BLaER1 treated with 17β-estradiol and CSF1 and Interleukin-3, amounts not matched to agents 10 nM and 100 nM (cell line): ENCODE measurements around the gene CTIF.
A peak's percentile ranks its signal among the peaks of the same experiment; 100 is the strongest.

Experiments
- H3K27ac ChIP-seq, 11 experiments: shearing (Covaris generic); formaldehyde crosslinking; 2 replicates each; pipeline ENCODE4 v1.8.1; 2022
- H3K27me3 ChIP-seq, 11 experiments: shearing (Covaris generic); formaldehyde crosslinking; 2 replicates each; pipeline ENCODE4 v1.8.1; 2022
- H3K36me3 ChIP-seq, 11 experiments: shearing (Covaris generic); formaldehyde crosslinking; 2 replicates each; pipeline ENCODE4 v1.8.1; 2022
- H3K4me1 ChIP-seq, 10 experiments: shearing (Covaris generic); formaldehyde crosslinking; 2 replicates each; pipeline ENCODE4 v1.8.1; 2022
- H3K4me2 ChIP-seq, 11 experiments: shearing (Covaris generic); formaldehyde crosslinking; 2 replicates each; pipeline ENCODE4 v1.8.1; 2022
- H3K4me3 ChIP-seq, 10 experiments: shearing (Covaris generic); formaldehyde crosslinking; 2 replicates each; pipeline ENCODE4 v1.8.1; 2022
- H3K9ac ChIP-seq, 11 experiments: shearing (Covaris generic); formaldehyde crosslinking; 2 replicates each; pipeline ENCODE4 v1.8.1; 2022
- H3K9me3 ChIP-seq, 11 experiments: shearing (Covaris generic); formaldehyde crosslinking; replicated peaks in 1 of 11; 2 replicates each; pipeline ENCODE4 v1.8.1; 2022
- H4K20me1 ChIP-seq, 11 experiments: shearing (Covaris generic); formaldehyde crosslinking; 2 replicates each; pipeline ENCODE4 v1.8.1; 2022
- Cebpa-rat ChIP-seq, 11 experiments: shearing (Covaris generic); IDR thresholded peaks; 2 replicates each; pipeline ENCODE4 v1.8.1; 2022

Gene CTIF

DNA sequence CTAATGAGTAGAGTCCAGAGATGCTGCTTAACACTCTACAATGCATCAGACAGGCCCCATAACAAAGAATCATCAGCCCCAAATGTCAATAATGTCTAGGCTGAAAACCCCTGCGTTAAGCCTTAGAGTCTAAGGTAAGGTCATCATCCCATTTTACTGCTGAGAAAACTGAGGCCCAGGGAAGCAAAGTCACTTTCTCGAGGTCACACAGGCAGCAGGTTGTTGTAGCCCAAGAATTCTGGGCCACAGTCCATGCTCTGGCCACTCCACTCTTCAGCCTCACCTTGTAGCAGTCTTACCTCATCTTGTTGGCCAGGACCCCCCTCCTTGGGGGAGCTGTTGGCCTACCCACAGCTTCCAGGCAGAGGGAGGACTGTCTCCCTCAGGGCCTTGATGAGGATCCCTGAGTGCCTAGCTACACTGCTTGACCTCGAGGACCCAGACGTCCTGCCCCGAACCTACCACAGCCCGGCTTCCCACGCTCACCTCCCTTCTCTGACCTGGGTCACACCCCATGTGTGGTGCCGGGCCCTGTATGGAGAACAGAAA lies 357.6 kb downstream of the CTIF start:
- no peaks in the 10 kb centered on the region for H4K20me1 ChIP-seq
- TF ChIP-seq Cebpa-rat (IDR thresholded peaks at IDR 0.05) = no peak
- no peaks in the 10 kb centered on the region for H3K27me3 ChIP-seq
- peaks cover 48 to 67% (median 63%) of the 10 kb centered on the region in 10 experiments for H3K4me1 ChIP-seq
- H3K27ac ChIP-seq = peak overlapping the region; percentile 47 to 81 (median 67)
- H3K36me3 ChIP-seq = no peaks in the 10 kb centered on the region
- peak overlapping the region; percentile 60 to 93 (median 82) for H3K4me2 ChIP-seq
- peak overlapping the region in 3 of 10 experiments; percentile 1 to 49 (median 29); a peak in 2 of 20 replicates for H3K4me3 ChIP-seq
- H3K9ac ChIP-seq = peak overlapping the region in 8 of 11 experiments; percentile 23 to 66 (median 35); a peak in 11 of 22 replicates
- H3K9me3 ChIP-seq = peaks cover 0 to 8% (median 0%) of the 10 kb centered on the region in 11 experiments; a peak in 2 of 22 replicates

DNA sequence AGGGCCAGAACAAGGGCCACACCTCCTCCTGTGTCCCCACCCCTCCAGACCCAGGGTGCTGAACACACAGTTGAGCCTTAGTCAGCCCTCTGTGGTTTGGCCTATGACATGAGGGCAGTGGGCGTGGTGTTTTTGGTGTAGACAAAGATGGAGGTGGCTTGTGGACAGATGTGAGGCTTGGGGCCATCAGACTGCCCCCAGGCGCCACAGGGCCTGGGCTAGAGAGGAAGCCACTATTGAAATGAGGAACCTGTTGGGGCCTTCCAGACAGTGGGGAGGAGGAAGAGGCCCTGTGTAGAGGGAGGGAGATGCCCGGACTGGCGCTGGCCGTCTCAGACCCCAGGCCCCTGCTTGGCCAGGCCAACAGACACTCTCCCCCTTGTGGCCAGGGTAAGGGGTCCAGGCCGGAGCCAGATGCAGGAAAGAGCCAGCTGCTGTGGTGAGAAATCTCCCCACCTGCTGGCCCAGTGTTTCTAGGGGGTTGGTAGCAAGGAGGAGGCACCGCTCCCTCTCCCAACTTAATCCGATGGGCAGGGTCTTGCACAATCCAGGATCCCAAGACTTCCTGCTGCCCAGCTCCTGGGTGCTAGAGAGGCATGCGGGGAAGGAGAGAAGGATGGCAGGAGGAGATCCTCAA lies 358.2 kb downstream of the CTIF start:
- H3K27ac ChIP-seq = peak overlapping the region; percentile 47 to 81 (median 67); a peak in 21 of 22 replicates
- peak in 1 of 11 experiments; percentile 6; a peak in 1 of 22 replicates for TF ChIP-seq Cebpa-rat (IDR thresholded peaks at IDR 0.05)
- H3K36me3 ChIP-seq = no peaks in the 10 kb centered on the region
- peak overlapping the region in 9 of 11 experiments; percentile 3 to 66 (median 29); a peak in 11 of 22 replicates for H3K9ac ChIP-seq
- H3K27me3 ChIP-seq = no peaks in the 10 kb centered on the region
- H3K4me3 ChIP-seq = peak overlapping the region in 2 of 10 experiments; percentile 4 to 29; a peak in 2 of 20 replicates
- peaks cover 48 to 70% (median 63%) of the 10 kb centered on the region in 10 experiments for H3K4me1 ChIP-seq
- peak overlapping the region; percentile 60 to 93 (median 82) for H3K4me2 ChIP-seq
- H3K9me3 ChIP-seq = peaks cover 0 to 8% (median 0%) of the 10 kb centered on the region in 11 experiments; a peak in 2 of 22 replicates
- no peaks in the 10 kb centered on the region for H4K20me1 ChIP-seq

DNA sequence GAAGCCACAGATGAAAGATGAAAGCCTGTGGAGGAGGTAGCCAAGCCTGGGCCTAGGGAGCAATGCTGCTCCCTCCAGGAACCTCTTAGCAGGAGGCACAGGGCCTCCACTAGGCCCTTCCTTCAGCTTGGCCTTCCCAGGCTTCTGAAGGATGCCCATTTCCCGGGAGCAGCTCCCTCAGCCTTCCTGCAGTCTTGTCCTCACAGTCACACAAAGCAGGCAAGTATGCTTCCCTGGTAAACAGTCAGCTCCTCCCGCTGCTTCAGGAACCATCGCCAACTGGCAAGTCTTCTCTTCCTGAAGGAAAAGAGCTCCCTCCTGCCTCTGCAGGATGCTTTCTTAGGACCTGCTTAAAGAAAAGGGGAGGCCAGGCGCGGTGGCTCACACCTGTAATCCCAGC lies 358.7 kb downstream of the CTIF start:
- peaks cover 0 to 8% (median 0%) of the 10 kb centered on the region in 11 experiments; a peak in 2 of 22 replicates for H3K9me3 ChIP-seq
- H3K9ac ChIP-seq = peak overlapping the region in 8 of 11 experiments; percentile 1 to 66 (median 40); a peak in 10 of 22 replicates
- no peak for TF ChIP-seq Cebpa-rat (IDR thresholded peaks at IDR 0.05)
- peak overlapping the region; percentile 60 to 93 (median 82) for H3K4me2 ChIP-seq
- no peaks in the 10 kb centered on the region for H4K20me1 ChIP-seq
- H3K36me3 ChIP-seq = no peaks in the 10 kb centered on the region
- H3K27ac ChIP-seq = peak overlapping the region; percentile 19 to 81 (median 65); a peak in 19 of 22 replicates
- H3K4me1 ChIP-seq = peaks cover 48 to 76% (median 59%) of the 10 kb centered on the region in 10 experiments
- H3K27me3 ChIP-seq = no peaks in the 10 kb centered on the region
- H3K4me3 ChIP-seq = no peak overlapping the region

DNA sequence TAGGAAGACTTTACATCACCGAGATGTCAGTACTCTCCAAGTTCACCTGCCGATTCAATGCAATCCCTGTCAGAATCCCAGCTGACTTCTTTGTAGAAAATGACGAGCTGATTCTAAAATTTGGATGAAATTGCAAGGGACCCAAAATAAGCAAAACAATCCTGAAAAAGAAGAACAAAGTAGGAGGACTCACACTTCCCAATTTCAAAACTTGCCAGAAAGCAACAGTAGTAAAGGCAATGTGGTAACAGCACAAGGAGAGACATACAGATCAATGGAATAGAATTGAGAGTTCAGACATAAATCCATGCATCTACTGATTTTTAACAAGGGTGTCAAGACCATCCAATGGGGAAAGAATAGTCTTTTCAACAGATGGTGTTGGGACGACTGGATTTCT lies 359.7 kb downstream of the CTIF start:
- no peak for TF ChIP-seq Cebpa-rat (IDR thresholded peaks at IDR 0.05)

DNA sequence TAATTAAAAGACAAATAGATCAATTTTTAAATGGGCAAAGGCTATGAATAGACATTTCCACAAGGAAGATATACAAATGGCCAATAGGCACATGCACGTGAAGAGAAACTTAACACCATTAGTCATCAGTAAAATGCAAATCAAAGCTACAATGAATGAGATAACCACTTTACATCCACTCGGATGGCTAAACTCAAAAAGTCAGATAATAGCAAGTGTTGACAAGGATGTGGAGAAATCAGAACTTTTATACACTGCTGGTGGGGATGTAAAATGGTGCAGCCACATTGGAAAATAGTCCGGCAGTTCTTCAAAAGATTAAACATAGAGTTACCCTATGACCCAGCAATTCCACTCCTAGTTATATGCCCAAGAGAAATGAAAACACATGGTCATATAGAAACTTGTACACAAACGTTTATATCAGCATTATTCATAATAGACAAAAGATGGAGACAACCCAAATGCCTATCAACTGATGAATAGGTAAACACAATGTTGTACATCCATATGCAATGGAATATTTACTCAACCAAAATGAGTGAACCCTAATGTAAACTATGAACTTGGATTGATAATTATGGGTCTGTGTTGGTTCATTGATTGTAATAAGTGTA lies 360.8 kb downstream of the CTIF start:
- no peaks in the 10 kb centered on the region for H3K27me3 ChIP-seq
- no peak for TF ChIP-seq Cebpa-rat (IDR thresholded peaks at IDR 0.05)
- H4K20me1 ChIP-seq = no peaks in the 10 kb centered on the region
- H3K4me3 ChIP-seq = no peak overlapping the region
- H3K4me1 ChIP-seq = peaks cover 31 to 89% (median 45%) of the 10 kb centered on the region in 10 experiments
- H3K36me3 ChIP-seq = no peaks in the 10 kb centered on the region
- no peak overlapping the region; a peak in 1 of 22 replicates for H3K4me2 ChIP-seq
- no peak overlapping the region for H3K9ac ChIP-seq
- no peak overlapping the region for H3K27ac ChIP-seq
- H3K9me3 ChIP-seq = peaks cover 7 to 25% (median 13%) of the 10 kb centered on the region in 11 experiments

More for the DNA sequence above, 359.7 kb downstream of the CTIF start:
- H3K9ac ChIP-seq = no peak overlapping the region
- peak overlapping the region in 1 of 11 experiments; percentile 27; a peak in 1 of 22 replicates for H3K27ac ChIP-seq
- H3K4me2 ChIP-seq = peak overlapping the region in 5 of 11 experiments; percentile 12 to 93 (median 92); a peak in 9 of 22 replicates
- H3K4me3 ChIP-seq = no peak overlapping the region
- H3K9me3 ChIP-seq = peaks cover 0 to 14% (median 4%) of the 10 kb centered on the region in 11 experiments; a peak in 10 of 22 replicates
- H4K20me1 ChIP-seq = no peaks in the 10 kb centered on the region
- no peaks in the 10 kb centered on the region for H3K36me3 ChIP-seq
- H3K27me3 ChIP-seq = no peaks in the 10 kb centered on the region
- H3K4me1 ChIP-seq = peaks cover 41 to 86% (median 56%) of the 10 kb centered on the region in 10 experiments

DNA sequence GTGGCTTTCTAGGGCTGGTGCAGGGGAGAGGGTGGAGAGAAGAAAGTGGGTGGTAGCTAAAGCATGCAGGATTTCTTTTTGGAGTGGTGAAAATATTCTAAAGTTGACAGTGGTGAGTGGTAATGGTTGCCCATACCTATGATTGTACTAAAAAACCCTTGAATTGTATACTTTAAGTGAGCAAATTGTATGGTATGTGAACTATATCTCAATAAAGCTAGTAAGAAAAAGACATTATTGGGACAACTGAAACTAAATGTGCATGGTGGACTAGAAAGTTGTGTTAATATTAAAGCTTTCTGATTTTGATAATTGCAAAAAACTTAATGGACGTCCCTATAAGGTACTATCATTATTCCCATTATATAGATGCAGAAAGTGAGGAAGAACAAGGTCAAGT lies 361.6 kb downstream of the CTIF start:
- no peaks in the 10 kb centered on the region for H3K27me3 ChIP-seq
- no peaks in the 10 kb centered on the region for H3K36me3 ChIP-seq
- no peak for TF ChIP-seq Cebpa-rat (IDR thresholded peaks at IDR 0.05)
- H3K9me3 ChIP-seq = peaks cover 15 to 33% (median 21%) of the 10 kb centered on the region in 11 experiments
- no peak overlapping the region for H3K4me3 ChIP-seq
- peaks cover 23 to 81% (median 37%) of the 10 kb centered on the region in 10 experiments for H3K4me1 ChIP-seq
- H4K20me1 ChIP-seq = no peaks in the 10 kb centered on the region
- no peak overlapping the region for H3K4me2 ChIP-seq
- H3K27ac ChIP-seq = no peak overlapping the region
- H3K9ac ChIP-seq = no peak overlapping the region

DNA sequence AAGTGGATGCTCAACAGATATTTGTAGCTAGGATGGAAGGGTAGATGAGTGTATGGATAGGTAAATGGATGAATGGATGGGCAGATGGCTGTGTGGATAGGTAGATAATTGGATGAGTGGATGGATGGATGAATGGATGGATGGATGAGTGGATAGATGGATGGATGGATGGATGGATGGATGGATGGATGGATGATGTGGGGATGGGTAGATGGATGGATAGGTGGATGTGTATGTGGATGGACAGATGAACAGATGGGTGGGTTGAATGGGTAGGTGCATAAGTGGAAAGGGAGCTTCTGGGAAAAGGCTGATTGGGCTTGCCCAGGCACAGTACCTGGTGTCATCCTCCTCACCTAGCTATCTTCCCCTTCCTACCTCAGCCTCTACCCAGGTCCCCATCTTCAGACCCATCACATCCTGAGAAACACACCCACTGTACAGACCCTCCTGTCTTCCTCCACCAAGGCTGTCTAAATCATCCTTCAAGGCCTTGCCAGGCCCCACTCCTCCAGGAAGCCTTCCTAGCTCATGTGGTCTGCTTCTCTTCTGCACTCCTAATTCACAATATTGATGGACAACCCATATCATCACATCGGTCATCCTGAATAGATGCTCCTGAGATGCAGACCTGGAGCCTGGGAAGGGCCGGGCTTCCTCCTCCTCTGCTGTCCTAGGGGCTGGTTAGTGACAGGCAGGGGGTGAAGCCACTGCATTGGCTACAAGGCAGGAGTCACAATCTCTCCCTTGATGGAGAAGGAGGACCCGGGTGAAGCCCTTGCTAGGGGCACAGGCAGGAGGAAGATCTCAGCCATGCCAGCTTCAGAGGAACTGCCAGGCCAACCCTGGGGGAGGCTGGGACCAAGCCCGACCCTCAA lies 362.6 kb downstream of the CTIF start:
- H3K27ac ChIP-seq = peak overlapping the region in 4 of 11 experiments; percentile 35 to 79 (median 64); a peak in 8 of 22 replicates
- no peaks in the 10 kb centered on the region for H3K36me3 ChIP-seq
- no peak overlapping the region for H3K4me3 ChIP-seq
- H3K9ac ChIP-seq = peak overlapping the region in 3 of 11 experiments; percentile 23 to 73 (median 63); a peak in 5 of 22 replicates
- peak overlapping the region in 5 of 11 experiments; percentile 29 to 81 (median 71); a peak in 9 of 22 replicates for H3K4me2 ChIP-seq
- H3K27me3 ChIP-seq = no peaks in the 10 kb centered on the region
- peaks cover 14 to 72% (median 27%) of the 10 kb centered on the region in 10 experiments for H3K4me1 ChIP-seq
- H3K9me3 ChIP-seq = peaks cover 17 to 35% (median 26%) of the 10 kb centered on the region in 11 experiments
- H4K20me1 ChIP-seq = no peaks in the 10 kb centered on the region
- TF ChIP-seq Cebpa-rat (IDR thresholded peaks at IDR 0.05) = no peak
